ENCODE data around the gene PARG.
"Not testable (repeated sequence)": the region's sequence is repeated elsewhere in the genome, so short reads cannot be mapped to it uniquely, and the experiment has no call there.

PARG gene

GRCh38 chr10:49819234-49819958 is 122.4 kb downstream of the PARG start:
- DNase-seq, result no peak

GRCh38 chr10:49817845-49818244 is 124.0 kb downstream of the PARG start:
- no peak for DNase-seq

- DNase-seq, result no peak
These were observed 137.8 kb downstream of the PARG start for GRCh38 chr10:49803988-49804387.

GRCh38 chr10:49798275-49798674 is 143.6 kb downstream of the PARG start:
- no peak for DNase-seq

GRCh38 chr10:49791100-49791499 is 150.7 kb downstream of the PARG start:
- no peak for DNase-seq

- DNase-seq, result no peak
These were observed 157.1 kb downstream of the PARG start for GRCh38 chr10:49784681-49785080.

- no peak for DNase-seq
These were observed 158.2 kb downstream of the PARG start for GRCh38 chr10:49783645-49784044.

GRCh38 chr10:49781247-49781646 is 160.6 kb downstream of the PARG start:
- DNase-seq, result no peak

- no peak for DNase-seq
These were observed 163.6 kb downstream of the PARG start for GRCh38 chr10:49778197-49778596.

- DNase-seq, result no peak
These were observed 165.0 kb downstream of the PARG start for GRCh38 chr10:49776851-49777250.

GRCh38 chr10:49775014-49775413 is 166.8 kb downstream of the PARG start:
- DNase-seq, result no peak

- DNase-seq, result not testable (repeated sequence)
These were observed 168.9 kb downstream of the PARG start for GRCh38 chr10:49772944-49773343.

- DNase-seq, result not testable (repeated sequence)
These were observed 170.8 kb downstream of the PARG start for GRCh38 chr10:49771046-49771445.

GRCh38 chr10:49769692-49770091 is 172.1 kb downstream of the PARG start:
- no peak for DNase-seq

GRCh38 chr10:49768731-49769130 is 173.1 kb downstream of the PARG start:
- no peak for DNase-seq

- DNase-seq, result no peak
These were observed 173.5 kb downstream of the PARG start for GRCh38 chr10:49768329-49768728.
